HEK293 (cell line): ENCODE data around the gene NUP210.
"Not testable (repeated sequence)": the region's sequence is repeated elsewhere in the genome, so short reads cannot be mapped to it uniquely, and the experiment has no call there.

Experiments
- CTCF ChIA-PET: fragments of 350-600 bp; formaldehyde crosslinking; extraction: SDS; loops from one replicate; lab custom pipeline; 2021; ENCODE audit warnings: antibody characterized with exemption; lab: Yijun Ruan, JAX
- POLR2A ChIA-PET: fragments of 300-600 bp; formaldehyde crosslinking; extraction: SDS; loops from one replicate; lab custom pipeline; 2020; ENCODE audit warnings: antibody characterized with exemption, inconsistent platforms; lab: Yijun Ruan, JAX
- H3K27ac ChIP-seq: fragments of 200-500 bp; sonication (Bioruptor generic); 2 replicates; pipeline ENCODE4 v1.5.1; 2014; ENCODE audit warnings: low read depth, low read length, control low read depth, inconsistent platforms; ENCODE audit errors: extremely low read depth
- H3K36me3 ChIP-seq, 2 experiments: fragments of 200-500 bp in 1 of 2; sonication (Bioruptor generic) in 1 of 2; 1 replicate in 1 of 2; 2 replicates in 1 of 2; pipeline ENCODE4 v1.5.1; 2014 to 2017; ENCODE audit warnings: inconsistent platforms in 2 of 2, low read length in 2 of 2; ENCODE audit not compliant: control insufficient read depth in 2 of 2, insufficient read depth in 1 of 2
- H3K4me1 ChIP-seq: fragments of 200-500 bp; sonication (Bioruptor generic); 2 replicates; pipeline ENCODE4 v1.5.1; 2014; ENCODE audit warnings: mild to moderate bottlenecking, low read length, inconsistent platforms; ENCODE audit not compliant: control insufficient read depth, insufficient read depth
- H3K4me3 ChIP-seq: 2 replicates; pipeline ENCODE4 v1.5.1; 2011; ENCODE audit warnings: low read depth, mild to moderate bottlenecking, control low read depth, low read length, moderate library complexity
- H3K9me3 ChIP-seq: fragments of 200-500 bp; sonication (Bioruptor generic); 2 replicates; pipeline ENCODE4 v1.5.1; 2014; ENCODE audit warnings: low read depth, low read length, inconsistent platforms; ENCODE audit not compliant: control insufficient read depth, insufficient read depth
- MZF1 ChIP-seq: fragments of 450-650 bp; formaldehyde crosslinking; IDR thresholded peaks from 2 replicates; pipeline ENCODE4 v1.5.1; 2017; ENCODE audit warnings: missing biosample characterization, missing genetic modification characterization, borderline replicate concordance
- SCRT1 ChIP-seq: fragments of 450-650 bp; formaldehyde crosslinking; IDR thresholded peaks from 2 replicates; pipeline ENCODE4 v1.5.1; 2016; ENCODE audit warnings: missing biosample characterization, missing genetic modification characterization, borderline replicate concordance
- TCF7L2 ChIP-seq: IDR thresholded peaks from 2 replicates; pipeline ENCODE4 v1.6.1; 2011; ENCODE audit warnings: low read depth, mild to moderate bottlenecking, inconsistent platforms, low read length, moderate library complexity, borderline replicate concordance
- ZBTB17 ChIP-seq: fragments of 450-650 bp; formaldehyde crosslinking; IDR thresholded peaks from 2 replicates; pipeline ENCODE4 v1.5.1; 2016; ENCODE audit warnings: missing biosample characterization, missing genetic modification characterization
- ZBTB48 ChIP-seq: fragments of 450-650 bp; formaldehyde crosslinking; IDR thresholded peaks from 2 replicates; pipeline ENCODE4 v1.5.1; 2016; ENCODE audit warnings: missing biosample characterization, missing genetic modification characterization
- ZBTB8A ChIP-seq: fragments of 450-650 bp; formaldehyde crosslinking; IDR thresholded peaks from 2 replicates; pipeline ENCODE4 v1.5.1; 2016; ENCODE audit warnings: missing biosample characterization, missing genetic modification characterization
- ZNF10 ChIP-seq: fragments of 450-650 bp; formaldehyde crosslinking; IDR thresholded peaks from 2 replicates; pipeline ENCODE4 v1.5.1; 2017; ENCODE audit warnings: missing biosample characterization, missing genetic modification characterization
- ZNF169 ChIP-seq: fragments of 450-650 bp; formaldehyde crosslinking; IDR thresholded peaks from 2 replicates; pipeline ENCODE4 v1.5.1; 2016; ENCODE audit warnings: missing biosample characterization, missing genetic modification characterization
- ZNF19 ChIP-seq: fragments of 450-650 bp; formaldehyde crosslinking; IDR thresholded peaks from 2 replicates; pipeline ENCODE4; 2016; ENCODE audit warnings: missing biosample characterization, missing genetic modification characterization, low read depth
- ZNF211 ChIP-seq: fragments of 450-650 bp; formaldehyde crosslinking; IDR thresholded peaks from 2 replicates; pipeline ENCODE4 v1.5.1; 2016; ENCODE audit warnings: low read depth, missing biosample characterization, missing genetic modification characterization
- ZNF239 ChIP-seq: fragments of 450-650 bp; formaldehyde crosslinking; IDR thresholded peaks from 2 replicates; pipeline ENCODE4 v1.5.1; 2016; ENCODE audit warnings: missing biosample characterization, missing genetic modification characterization
- ZNF24 ChIP-seq: fragments of 450-650 bp; formaldehyde crosslinking; IDR thresholded peaks from 2 replicates; pipeline ENCODE4 v1.5.1; 2016; ENCODE audit warnings: missing biosample characterization, missing genetic modification characterization
- ZNF248 ChIP-seq: fragments of 450-650 bp; formaldehyde crosslinking; IDR thresholded peaks from 2 replicates; pipeline ENCODE4 v1.5.1; 2017; ENCODE audit warnings: missing biosample characterization, missing genetic modification characterization
- ZNF302 ChIP-seq: fragments of 450-650 bp; formaldehyde crosslinking; IDR thresholded peaks from 2 replicates; pipeline ENCODE4 v1.5.1; 2016; ENCODE audit warnings: missing biosample characterization, missing genetic modification characterization, low read depth
- ZNF404 ChIP-seq: fragments of 450-650 bp; formaldehyde crosslinking; IDR thresholded peaks from 2 replicates; pipeline ENCODE4 v1.5.1; 2017; ENCODE audit warnings: missing biosample characterization, missing genetic modification characterization
- ZNF544 ChIP-seq: fragments of 450-650 bp; formaldehyde crosslinking; IDR thresholded peaks from 2 replicates; pipeline ENCODE4 v1.5.0; 2017; ENCODE audit warnings: missing biosample characterization, missing genetic modification characterization
- ZNF600 ChIP-seq: fragments of 450-650 bp; formaldehyde crosslinking; IDR thresholded peaks from 2 replicates; pipeline ENCODE4 v1.5.1; 2016; ENCODE audit warnings: missing biosample characterization, missing genetic modification characterization
- ZNF626 ChIP-seq: fragments of 450-650 bp; sonication (Bioruptor Pico); formaldehyde crosslinking; IDR thresholded peaks from 2 replicates; pipeline ENCODE4 v1.5.1; 2018; ENCODE audit warnings: missing biosample characterization, missing genetic modification characterization, inconsistent platforms
- ZNF660 ChIP-seq: fragments of 450-650 bp; IDR thresholded peaks from 2 replicates; pipeline ENCODE4 v1.5.1; 2018; ENCODE audit warnings: missing biosample characterization, mild to moderate bottlenecking, missing genetic modification characterization
- TF ChIP-seq, protein P1 (sequence below): fragments of 450-650 bp; formaldehyde crosslinking; IDR thresholded peaks from 2 replicates; pipeline ENCODE4 v1.5.1; 2016; ENCODE audit warnings: missing biosample characterization, missing genetic modification characterization
- TF ChIP-seq, protein P2 (sequence below): fragments of 450-650 bp; formaldehyde crosslinking; IDR thresholded peaks from 2 replicates; pipeline ENCODE4 v1.5.1; 2016; ENCODE audit warnings: missing biosample characterization, missing genetic modification characterization
- TF ChIP-seq, protein P3 (sequence below): fragments of 450-650 bp; formaldehyde crosslinking; IDR thresholded peaks from 2 replicates; pipeline ENCODE4 v1.5.1; 2016; ENCODE audit warnings: missing biosample characterization, missing genetic modification characterization
- TF ChIP-seq, protein P4 (sequence below): IDR thresholded peaks from 2 replicates; pipeline ENCODE4 v1.6.1; 2011; ENCODE audit warnings: mild to moderate bottlenecking, low read depth, low read length, borderline replicate concordance

Gene NUP210

DNA sequence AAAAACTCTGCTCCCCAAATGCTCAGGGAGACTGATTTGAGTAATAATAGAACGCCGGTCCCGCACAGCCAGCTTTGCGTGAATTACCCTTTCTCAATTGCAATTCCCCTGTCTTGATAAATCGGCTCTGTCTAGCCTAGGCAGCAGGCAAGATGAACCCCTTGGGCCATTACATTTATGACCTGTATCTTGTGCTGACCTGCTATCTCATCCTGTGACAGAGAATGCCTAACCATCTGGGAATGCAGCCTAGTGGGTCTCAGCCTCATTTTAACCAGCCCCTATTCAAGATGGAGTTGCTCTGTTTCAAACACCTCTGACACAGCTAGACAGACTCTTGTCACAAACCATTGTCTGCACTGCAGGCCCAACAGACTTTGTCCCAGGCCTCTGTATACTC, 13.8 kb upstream of the NUP210 start (continued):
- TF ChIP-seq, protein P1, sequence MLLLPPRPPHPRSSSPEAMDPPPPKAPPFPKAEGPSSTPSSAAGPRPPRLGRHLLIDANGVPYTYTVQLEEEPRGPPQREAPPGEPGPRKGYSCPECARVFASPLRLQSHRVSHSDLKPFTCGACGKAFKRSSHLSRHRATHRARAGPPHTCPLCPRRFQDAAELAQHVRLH (tag by site-specific recombination): no peak
- TF ChIP-seq ZBTB48 (tag by site-specific recombination) (no peak), ZNF239 (tag by site-specific recombination) (no peak), ZNF211 (no peak)

DNA sequence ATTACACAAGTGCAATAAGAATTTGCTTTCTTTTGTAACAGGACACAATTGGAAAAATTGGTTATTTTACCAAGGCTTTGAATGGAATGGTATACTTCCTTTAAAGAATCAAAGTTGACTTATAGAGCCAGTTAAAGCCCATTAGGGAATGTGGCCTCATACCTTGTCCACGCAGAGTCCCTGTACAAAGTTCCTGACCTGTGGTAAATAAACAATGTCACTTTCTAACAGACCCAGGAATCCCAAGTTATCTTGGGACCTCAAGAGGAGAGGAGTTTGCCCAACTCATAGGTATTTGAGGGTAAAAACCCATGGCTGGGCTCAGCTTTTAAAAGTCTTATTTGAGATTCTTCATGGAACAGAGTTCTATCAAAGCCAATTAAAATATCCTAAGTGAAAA, 12.0 kb upstream of the NUP210 start:
- no peaks in the 10 kb centered on the region for H3K4me1 ChIP-seq
- TF ChIP-seq ZNF404 (no peak), ZBTB8A (tag by site-specific recombination) (no peak), SCRT1 (tag by site-specific recombination) (no peak), ZNF600 (no peak), ZNF626 (no peak), MZF1 (tag by site-specific recombination) (no peak), ZNF302 (tag by site-specific recombination) (no peak), ZNF169 (tag by site-specific recombination) (no peak), TCF7L2 (no peak), ZNF248 (tag by site-specific recombination) (no peak), ZNF239 (tag by site-specific recombination) (no peak), ZNF544 (tag by site-specific recombination) (no peak), ZNF24 (no peak), ZNF10 (no peak)
- TF ChIP-seq, protein P2, sequence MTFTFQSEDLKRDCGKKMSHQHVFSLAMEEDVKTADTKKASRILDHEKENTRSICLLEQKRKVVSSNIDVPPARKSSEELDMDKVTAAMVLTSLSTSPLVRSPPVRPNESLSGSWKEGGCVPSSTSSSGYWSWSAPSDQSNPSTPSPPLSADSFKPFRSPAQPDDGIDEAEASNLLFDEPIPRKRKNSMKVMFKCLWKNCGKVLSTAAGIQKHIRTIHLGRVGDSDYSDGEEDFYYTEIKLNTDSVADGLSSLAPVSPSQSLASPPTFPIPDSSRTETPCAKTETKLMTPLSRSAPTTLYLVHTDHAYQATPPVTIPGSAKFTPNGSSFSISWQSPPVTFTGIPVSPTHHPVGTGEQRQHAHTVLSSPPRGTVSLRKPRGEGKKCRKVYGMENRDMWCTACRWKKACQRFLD: no peak
- TF ChIP-seq, protein P3, sequence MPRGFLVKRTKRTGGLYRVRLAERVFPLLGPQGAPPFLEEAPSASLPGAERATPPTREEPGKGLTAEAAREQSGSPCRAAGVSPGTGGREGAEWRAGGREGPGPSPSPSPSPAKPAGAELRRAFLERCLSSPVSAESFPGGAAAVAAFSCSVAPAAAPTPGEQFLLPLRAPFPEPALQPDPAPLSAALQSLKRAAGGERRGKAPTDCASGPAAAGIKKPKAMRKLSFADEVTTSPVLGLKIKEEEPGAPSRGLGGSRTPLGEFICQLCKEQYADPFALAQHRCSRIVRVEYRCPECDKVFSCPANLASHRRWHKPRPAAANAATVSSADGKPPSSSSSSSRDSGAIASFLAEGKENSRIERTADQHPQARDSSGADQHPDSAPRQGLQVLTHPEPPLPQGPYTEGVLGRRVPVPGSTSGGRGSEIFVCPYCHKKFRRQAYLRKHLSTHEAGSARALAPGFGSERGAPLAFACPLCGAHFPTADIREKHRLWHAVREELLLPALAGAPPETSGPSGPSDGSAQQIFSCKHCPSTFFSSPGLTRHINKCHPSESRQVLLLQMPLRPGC (tag by site-specific recombination): no peak
- TF ChIP-seq, all 188 proteins: peak for 0
- H3K4me3 ChIP-seq: no peak overlapping the region
- POLR2A ChIA-PET: no interaction called here
- CTCF ChIA-PET: no interaction called here
- no peaks in the 10 kb centered on the region for H3K36me3 ChIP-seq
- H3K27ac ChIP-seq: no peak overlapping the region
- no peaks in the 10 kb centered on the region for H3K9me3 ChIP-seq

DNA sequence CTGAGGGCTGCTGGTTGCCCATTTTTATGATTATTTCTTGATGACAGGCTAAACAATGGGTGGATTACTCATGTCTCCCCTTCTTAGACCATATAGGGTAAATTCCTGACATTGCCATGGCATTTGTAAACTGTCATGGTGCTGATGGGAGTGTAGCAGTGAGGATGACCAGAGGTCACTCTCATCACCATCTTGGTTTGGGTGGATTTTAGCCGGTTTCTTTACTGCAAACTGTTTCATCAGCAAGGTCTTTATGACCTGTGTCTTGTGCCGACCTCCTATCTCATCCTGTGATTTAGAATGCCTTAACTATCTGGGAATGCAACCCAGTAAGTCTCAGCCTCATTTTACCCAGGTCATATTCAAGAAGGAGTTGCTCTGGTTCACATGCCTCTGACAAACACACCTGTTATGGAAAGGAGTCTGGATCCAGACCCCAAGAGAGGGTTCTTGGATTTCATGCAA, 10.3 kb upstream of the NUP210 start:
- H3K36me3 ChIP-seq, H3K4me3 ChIP-seq, H3K4me1 ChIP-seq, H3K27ac ChIP-seq, POLR2A ChIA-PET, H3K9me3 ChIP-seq, CTCF ChIA-PET: not testable (repeated sequence)

DNA sequence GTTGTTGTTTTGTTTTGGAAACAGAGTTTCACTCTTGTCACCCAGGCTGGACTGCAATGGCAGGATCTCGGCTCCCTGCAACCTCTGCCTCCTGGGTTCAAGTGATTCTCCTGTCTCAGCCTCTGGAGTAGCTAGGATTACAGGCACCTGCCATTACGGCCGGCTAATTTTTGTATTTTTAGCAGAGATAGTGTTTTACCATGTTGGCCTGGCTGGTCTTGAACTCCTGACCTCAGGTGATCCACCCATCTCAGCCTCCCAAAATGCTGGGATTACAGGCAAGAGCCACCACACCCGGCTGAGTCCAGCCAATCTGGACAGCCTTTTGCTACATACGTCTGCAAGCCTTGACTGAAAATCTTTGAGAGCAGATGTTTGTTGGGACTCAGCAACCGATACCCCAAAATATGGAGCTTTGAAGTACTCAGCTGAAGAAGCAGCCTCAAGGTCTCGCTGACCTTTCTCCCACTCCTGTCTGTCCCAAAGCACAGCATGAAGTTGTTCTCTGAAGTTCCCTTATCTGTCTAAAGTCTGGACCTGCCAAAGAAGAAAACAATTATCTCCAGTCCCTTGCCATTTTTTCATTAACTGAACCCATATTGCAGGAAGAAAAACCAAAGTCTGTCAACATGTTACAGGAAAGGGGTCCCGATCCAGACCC, 9.6 kb upstream of the NUP210 start:
- POLR2A ChIA-PET: no interaction called here
- no peak for TF ChIP-seq ZNF660 (tag by site-specific recombination)
- TF ChIP-seq ZBTB17 (tag by site-specific recombination): no peak
- TF ChIP-seq, protein P4, sequence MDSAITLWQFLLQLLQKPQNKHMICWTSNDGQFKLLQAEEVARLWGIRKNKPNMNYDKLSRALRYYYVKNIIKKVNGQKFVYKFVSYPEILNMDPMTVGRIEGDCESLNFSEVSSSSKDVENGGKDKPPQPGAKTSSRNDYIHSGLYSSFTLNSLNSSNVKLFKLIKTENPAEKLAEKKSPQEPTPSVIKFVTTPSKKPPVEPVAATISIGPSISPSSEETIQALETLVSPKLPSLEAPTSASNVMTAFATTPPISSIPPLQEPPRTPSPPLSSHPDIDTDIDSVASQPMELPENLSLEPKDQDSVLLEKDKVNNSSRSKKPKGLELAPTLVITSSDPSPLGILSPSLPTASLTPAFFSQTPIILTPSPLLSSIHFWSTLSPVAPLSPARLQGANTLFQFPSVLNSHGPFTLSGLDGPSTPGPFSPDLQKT: no peak
- TF ChIP-seq ZNF19: no peak

DNA sequence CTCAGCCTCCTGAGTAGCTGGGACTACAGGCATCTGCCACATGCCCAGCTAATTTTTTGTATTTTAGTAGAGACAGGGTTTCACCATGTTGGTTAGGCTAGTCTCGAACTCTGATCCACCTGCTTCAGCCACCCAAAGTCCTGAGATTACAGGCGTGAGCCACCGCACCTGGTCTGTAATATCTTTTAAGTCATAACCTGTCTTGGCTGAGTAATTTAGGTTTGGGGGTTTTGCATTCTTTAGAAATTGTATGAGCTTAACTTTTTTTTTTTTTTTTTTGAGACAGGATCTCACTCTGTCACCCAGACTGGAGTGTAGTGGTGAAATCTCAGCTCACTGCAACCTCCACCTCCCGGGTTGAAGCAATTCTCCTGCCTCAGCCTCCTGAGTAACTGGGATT, 8.6 kb upstream of the NUP210 start:
- H3K36me3 ChIP-seq, H3K4me1 ChIP-seq, H3K27ac ChIP-seq, H3K9me3 ChIP-seq, H3K4me3 ChIP-seq: not testable (repeated sequence)
- ChIA-PET CTCF (interaction anchor here (0.7 kb wide), 1 partner anchor 220 kb away, joined by 3 read pairs; no protein-coding TSS in a partner anchor), POLR2A (interaction anchor here (0.7 to 1.4 kb wide), 3 partner anchors 8 to 22 kb away, joined by 4 to 6 read pairs (median 4); partner anchors contain the start of gene NUP210)

More for the DNA sequence above, 9.6 kb upstream of the NUP210 start:
- CTCF ChIA-PET: interaction anchor here (0.6 kb wide), 2 partner anchors 12 to 1253 kb away, joined by 3 read pairs; no protein-coding TSS in a partner anchor
- no peak overlapping the region for H3K27ac ChIP-seq
- H3K4me1 ChIP-seq: no peaks in the 10 kb centered on the region
- H3K36me3 ChIP-seq: no peaks in the 10 kb centered on the region
- H3K4me3 ChIP-seq: no peak overlapping the region
- no peaks in the 10 kb centered on the region for H3K9me3 ChIP-seq
